Muscle layer of duodenum (tissue), 2 donors: ENCODE data around the gene GRXCR2.
"Not testable (repeated sequence)": the region's sequence is repeated elsewhere in the genome, so short reads cannot be mapped to it uniquely, and the experiment has no call there.

ENCODE experiments used
- H3K27ac ChIP-seq: one replicate; pipeline ENCODE4 v1.7.0; 2013; ENCODE audit warnings: mild to moderate bottlenecking, low read length
- H3K27me3 ChIP-seq: one replicate; pipeline ENCODE4 v1.7.0; 2013; ENCODE audit warnings: low read depth, mild to moderate bottlenecking, control low read depth, low read length
- H3K36me3 ChIP-seq, 2 donors: one replicate each; pipeline ENCODE4 v1.7.0; 2013; ENCODE audit warnings: low read length in 2 of 2, control low read depth in 1 of 2, mild to moderate bottlenecking in 1 of 2; ENCODE audit not compliant: insufficient read depth in 2 of 2, control insufficient read depth in 1 of 2
- H3K4me1 ChIP-seq, 2 donors: one replicate each; pipeline ENCODE4 v1.7.0; 2013; ENCODE audit warnings: low read length in 2 of 2, mild to moderate bottlenecking in 2 of 2, control low read depth in 1 of 2, moderate library complexity in 1 of 2; ENCODE audit not compliant: insufficient read depth in 2 of 2, control insufficient read depth in 1 of 2
- H3K4me3 ChIP-seq, 2 donors: one replicate each; pipeline ENCODE4 v1.7.0; 2013; ENCODE audit warnings: low read length in 2 of 2, low read depth in 1 of 2, mild to moderate bottlenecking in 1 of 2
- H3K9me3 ChIP-seq, 2 donors: one replicate each; pipeline ENCODE4 v1.7.0; 2013; ENCODE audit warnings: low read length in 2 of 2, control low read depth in 1 of 2, mild to moderate bottlenecking in 1 of 2; ENCODE audit not compliant: control insufficient read depth in 1 of 2
- donor health status: healthy.

GRXCR2 gene

GRCh38 chr5:145911164-145911563 lies 38.4 kb upstream of the GRXCR2 start:
- Histone ChIP-seq H3K27ac (no peak overlapping the region), H3K27me3 (no peaks in the 10 kb centered on the region), H3K4me3 (no peak overlapping the region), H3K9me3 (no peaks in the 10 kb centered on the region), H3K36me3 (no peaks in the 10 kb centered on the region), H3K4me1 (no peaks in the 10 kb centered on the region)

- H3K9me3 ChIP-seq = no peaks in the 10 kb centered on the region
- no peak overlapping the region for H3K4me3 ChIP-seq
- H3K4me1 ChIP-seq = no peaks in the 10 kb centered on the region
- no peak overlapping the region for H3K27ac ChIP-seq
- no peaks in the 10 kb centered on the region for H3K36me3 ChIP-seq
- H3K27me3 ChIP-seq = no peaks in the 10 kb centered on the region
Observed at GRCh38 chr5:145908206-145908960, 35.6 kb upstream of the GRXCR2 start.

GRCh38 chr5:145906401-145906800 lies 33.6 kb upstream of the GRXCR2 start:
- Histone ChIP-seq H3K27me3 (no peaks in the 10 kb centered on the region), H3K4me1 (no peaks in the 10 kb centered on the region), H3K4me3 (no peak overlapping the region), H3K27ac (no peak overlapping the region), H3K36me3 (no peaks in the 10 kb centered on the region), H3K9me3 (no peaks in the 10 kb centered on the region)

- H3K4me1 ChIP-seq = no peaks in the 10 kb centered on the region
- H3K4me3 ChIP-seq = no peak overlapping the region
- no peaks in the 10 kb centered on the region for H3K27me3 ChIP-seq
- H3K9me3 ChIP-seq = peaks cover 0 to 1% of the 10 kb centered on the region in 2 donors
- no peak overlapping the region for H3K27ac ChIP-seq
- H3K36me3 ChIP-seq = no peaks in the 10 kb centered on the region
Observed at GRCh38 chr5:145904743-145905142, 31.9 kb upstream of the GRXCR2 start.

- Histone ChIP-seq H3K4me1 (no peaks in the 10 kb centered on the region), H3K9me3 (peaks cover 0 to 5% of the 10 kb centered on the region in 2 donors), H3K36me3 (no peaks in the 10 kb centered on the region), H3K4me3 (no peak overlapping the region), H3K27me3 (no peaks in the 10 kb centered on the region), H3K27ac (no peak overlapping the region)
Observed at GRCh38 chr5:145903867-145904266, 31.1 kb upstream of the GRXCR2 start.

- Histone ChIP-seq H3K27ac (no peak overlapping the region), H3K4me1 (no peaks in the 10 kb centered on the region), H3K4me3 (no peak overlapping the region), H3K27me3 (no peaks in the 10 kb centered on the region), H3K36me3 (no peaks in the 10 kb centered on the region), H3K9me3 (peaks cover 0 to 5% of the 10 kb centered on the region in 2 donors)
Observed at GRCh38 chr5:145903113-145903512, 30.3 kb upstream of the GRXCR2 start.

GRCh38 chr5:145902421-145902820 lies 29.6 kb upstream of the GRXCR2 start:
- H3K9me3 ChIP-seq = peaks cover 0 to 5% of the 10 kb centered on the region in 2 donors
- no peak overlapping the region for H3K4me3 ChIP-seq
- no peaks in the 10 kb centered on the region for H3K36me3 ChIP-seq
- no peaks in the 10 kb centered on the region for H3K27me3 ChIP-seq
- H3K27ac ChIP-seq = no peak overlapping the region
- H3K4me1 ChIP-seq = no peaks in the 10 kb centered on the region

- H3K4me1 ChIP-seq = no peaks in the 10 kb centered on the region
- no peaks in the 10 kb centered on the region for H3K36me3 ChIP-seq
- peaks cover 0 to 5% of the 10 kb centered on the region in 2 donors for H3K9me3 ChIP-seq
- H3K27ac ChIP-seq = no peak overlapping the region
- H3K4me3 ChIP-seq = no peak overlapping the region
- no peaks in the 10 kb centered on the region for H3K27me3 ChIP-seq
Observed at GRCh38 chr5:145898171-145898570, 25.4 kb upstream of the GRXCR2 start.

- not testable (repeated sequence) for H3K4me3 ChIP-seq, H3K9me3 ChIP-seq, H3K4me1 ChIP-seq, H3K27me3 ChIP-seq, H3K36me3 ChIP-seq, H3K27ac ChIP-seq
Observed at GRCh38 chr5:145891378-145891777, 18.6 kb upstream of the GRXCR2 start.

GRCh38 chr5:145889611-145890010 lies 16.8 kb upstream of the GRXCR2 start:
- Histone ChIP-seq H3K4me1 (no peaks in the 10 kb centered on the region), H3K36me3 (no peaks in the 10 kb centered on the region), H3K4me3 (no peak overlapping the region), H3K9me3 (peaks cover 0 to 7% of the 10 kb centered on the region in 2 donors), H3K27ac (no peak overlapping the region), H3K27me3 (no peaks in the 10 kb centered on the region)

- H3K27ac ChIP-seq = no peak overlapping the region
- no peaks in the 10 kb centered on the region for H3K4me1 ChIP-seq
- peaks cover 0 to 7% of the 10 kb centered on the region in 2 donors for H3K9me3 ChIP-seq
- H3K4me3 ChIP-seq = no peak overlapping the region
- no peaks in the 10 kb centered on the region for H3K36me3 ChIP-seq
- H3K27me3 ChIP-seq = no peaks in the 10 kb centered on the region
Observed at GRCh38 chr5:145887976-145888574, 15.3 kb upstream of the GRXCR2 start.

- H3K36me3 ChIP-seq = no peaks in the 10 kb centered on the region
- H3K27ac ChIP-seq = no peak overlapping the region
- no peaks in the 10 kb centered on the region for H3K27me3 ChIP-seq
- H3K4me1 ChIP-seq = no peaks in the 10 kb centered on the region
- peaks cover 0 to 7% of the 10 kb centered on the region in 2 donors for H3K9me3 ChIP-seq
- no peak overlapping the region for H3K4me3 ChIP-seq
Observed at GRCh38 chr5:145887217-145887616, 14.4 kb upstream of the GRXCR2 start.
